ENCODE results near the gene ARL2BP.

ARL2BP gene

DNA sequence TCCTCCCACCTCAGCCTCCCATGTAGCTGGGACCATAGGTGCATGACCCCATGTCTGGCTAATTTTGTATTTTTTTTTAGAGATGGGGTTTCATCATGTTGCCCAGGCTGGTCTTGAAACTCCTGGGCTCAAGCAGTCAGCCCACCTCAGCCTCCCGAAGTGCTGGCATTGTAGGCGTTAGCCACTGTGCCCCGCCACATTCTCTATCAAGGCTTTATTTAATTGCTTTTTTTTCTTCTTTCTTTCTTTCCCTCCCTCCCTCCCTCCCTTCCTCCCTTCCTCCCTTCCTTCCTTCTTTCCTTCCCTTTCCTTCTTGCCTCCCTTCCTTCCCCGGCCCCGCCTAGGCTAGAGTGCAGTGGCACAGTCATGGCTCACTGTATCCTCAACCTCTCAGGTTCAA is 35.3 kb upstream of the ARL2BP start:
- TF ChIP-seq ZFP3 (CRISPR knock-in tag; IDR thresholded peaks at IDR 0.05) = no peak
- TF ChIP-seq ISL1 (CRISPR knock-in tag; IDR thresholded peaks at IDR 0.05) = no peak
- no peak for TF ChIP-seq ZFP30 (CRISPR knock-in tag; IDR thresholded peaks at IDR 0.05)
- TF ChIP-seq, protein P1, sequence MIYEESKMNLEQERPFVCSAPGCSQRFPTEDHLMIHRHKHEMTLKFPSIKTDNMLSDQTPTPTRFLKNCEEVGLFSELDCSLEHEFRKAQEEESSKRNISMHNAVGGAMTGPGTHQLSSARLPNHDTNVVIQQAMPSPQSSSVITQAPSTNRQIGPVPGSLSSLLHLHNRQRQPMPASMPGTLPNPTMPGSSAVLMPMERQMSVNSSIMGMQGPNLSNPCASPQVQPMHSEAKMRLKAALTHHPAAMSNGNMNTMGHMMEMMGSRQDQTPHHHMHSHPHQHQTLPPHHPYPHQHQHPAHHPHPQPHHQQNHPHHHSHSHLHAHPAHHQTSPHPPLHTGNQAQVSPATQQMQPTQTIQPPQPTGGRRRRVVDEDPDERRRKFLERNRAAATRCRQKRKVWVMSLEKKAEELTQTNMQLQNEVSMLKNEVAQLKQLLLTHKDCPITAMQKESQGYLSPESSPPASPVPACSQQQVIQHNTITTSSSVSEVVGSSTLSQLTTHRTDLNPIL (CRISPR knock-in tag; IDR thresholded peaks at IDR 0.05; ENCODE audit: low read depth) = no peak
- ATAC-seq = no peak

DNA sequence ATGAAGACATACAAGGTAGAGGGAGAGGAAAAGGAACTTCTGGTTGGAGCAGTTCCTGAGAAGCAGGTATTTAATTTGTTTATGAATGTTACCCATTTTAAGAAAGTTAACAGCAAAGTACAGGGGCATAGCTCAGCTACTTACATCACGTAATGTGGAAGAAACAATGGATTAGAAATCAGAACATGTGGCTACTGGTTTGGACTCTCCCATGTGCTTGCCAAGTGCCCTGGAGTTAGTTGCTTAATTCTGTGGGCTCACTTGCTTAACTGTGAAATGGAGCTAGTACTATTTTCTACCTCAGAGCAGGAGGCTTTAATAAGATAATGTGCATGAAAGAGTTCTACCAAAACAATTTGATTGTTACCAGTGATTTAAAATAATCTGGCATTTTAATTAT is 31.6 kb upstream of the ARL2BP start:
- TF ChIP-seq ZNF8 (CRISPR knock-in tag; IDR thresholded peaks at IDR 0.05) = no peak
- no peak for ATAC-seq

DNA sequence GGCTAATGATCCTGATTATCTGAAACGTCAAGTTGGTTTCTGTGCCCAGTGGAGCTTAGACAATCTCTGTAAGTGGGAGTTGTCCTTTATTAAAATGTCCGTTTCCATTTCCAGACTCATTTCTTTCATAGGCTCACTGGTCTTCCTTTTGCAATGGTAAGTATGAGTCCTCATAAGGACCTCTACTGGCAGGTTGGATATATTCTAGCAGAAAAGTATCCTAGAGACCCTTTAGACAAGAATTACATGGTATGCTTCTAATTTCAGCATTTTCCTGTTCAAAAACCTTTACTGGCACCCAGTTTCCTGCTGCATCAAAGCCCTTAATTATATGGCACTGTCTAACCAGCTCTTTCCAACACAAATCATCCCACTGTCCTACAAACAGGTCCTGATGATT is 28.1 kb upstream of the ARL2BP start:
- ATAC-seq = no peak
- TF ChIP-seq ZFP3 (CRISPR knock-in tag; IDR thresholded peaks at IDR 0.05) (no peak), ESRRG (CRISPR knock-in tag; IDR thresholded peaks at IDR 0.05) (no peak), TCF4 (CRISPR knock-in tag; IDR thresholded peaks at IDR 0.05; ENCODE audit: borderline replicate concordance) (no peak)

DNA sequence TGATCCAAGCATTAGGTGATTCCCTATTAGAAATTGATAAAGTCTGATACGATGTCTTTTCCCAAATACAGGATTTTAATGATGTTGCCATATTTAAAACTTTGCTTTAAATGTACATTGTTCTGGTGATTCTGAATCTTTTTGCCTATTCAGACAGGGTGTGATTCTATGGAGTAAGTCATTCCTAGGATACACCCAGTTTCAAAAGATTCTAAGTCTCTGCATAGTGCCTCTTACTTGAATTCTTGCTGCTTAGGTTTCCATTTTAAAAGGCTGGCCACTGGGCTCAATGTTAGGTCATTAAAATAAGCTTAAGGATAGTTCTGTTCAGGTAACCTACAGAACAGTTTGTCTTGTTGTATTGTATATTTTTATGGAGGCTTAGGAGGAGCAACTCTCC is 22.0 kb upstream of the ARL2BP start:
- TF ChIP-seq ZNF8 (CRISPR knock-in tag; IDR thresholded peaks at IDR 0.05) = no peak
- TF ChIP-seq ISL1 (CRISPR knock-in tag; IDR thresholded peaks at IDR 0.05) = no peak
- no peak for TF ChIP-seq ZNF70 (CRISPR knock-in tag; IDR thresholded peaks at IDR 0.05)
- no peak for TF ChIP-seq ARNTL (CRISPR knock-in tag; IDR thresholded peaks at IDR 0.05; ENCODE audit: borderline replicate concordance, low read depth)
- no peak for TF ChIP-seq ZFP30 (CRISPR knock-in tag; IDR thresholded peaks at IDR 0.05)
- no peak for TF ChIP-seq ESRRG (CRISPR knock-in tag; IDR thresholded peaks at IDR 0.05)
- ATAC-seq = no peak

DNA sequence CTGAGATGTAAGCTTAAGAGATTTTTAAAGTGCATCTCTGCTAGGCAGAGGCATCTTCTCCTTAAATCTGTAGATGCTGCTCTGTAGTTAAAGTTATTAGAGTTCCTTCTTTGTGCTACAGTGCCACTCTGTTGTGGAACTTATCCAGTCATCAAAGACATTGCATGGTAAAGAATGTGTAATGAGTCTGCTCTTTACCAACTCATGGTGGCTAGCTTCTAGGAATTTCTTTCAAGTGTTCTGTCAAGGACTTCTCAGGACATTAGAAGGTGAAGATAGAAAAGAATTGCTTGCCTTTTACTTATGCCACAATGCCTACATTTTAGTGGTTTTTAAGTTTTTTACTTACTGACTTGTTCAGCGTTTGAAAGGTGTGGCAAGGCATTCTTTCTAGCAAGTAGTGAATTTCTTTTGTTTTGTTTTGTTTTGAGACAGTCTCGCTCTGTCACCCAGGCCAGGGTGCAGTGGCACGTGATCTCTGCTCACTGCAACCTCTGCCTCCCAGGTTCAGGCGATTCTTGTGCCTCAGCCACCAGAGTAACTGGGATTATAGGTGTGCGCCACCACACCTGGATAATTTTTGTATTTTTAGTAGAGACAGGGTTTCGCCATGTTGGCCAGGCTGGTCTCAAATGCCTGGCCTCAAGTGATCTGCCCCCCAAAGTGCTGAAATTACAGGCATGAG is 20.3 kb upstream of the ARL2BP start:
- ATAC-seq = no peak
- TF ChIP-seq ARNTL (CRISPR knock-in tag; IDR thresholded peaks at IDR 0.05; ENCODE audit: borderline replicate concordance, low read depth) = no peak
- no peak for TF ChIP-seq GLIS3 (CRISPR knock-in tag; IDR thresholded peaks at IDR 0.05)
- no peak for TF ChIP-seq RARB (CRISPR knock-in tag; IDR thresholded peaks at IDR 0.05)
- no peak for TF ChIP-seq ZNF8 (CRISPR knock-in tag; IDR thresholded peaks at IDR 0.05)
- no peak for TF ChIP-seq ISL1 (CRISPR knock-in tag; IDR thresholded peaks at IDR 0.05)
- TF ChIP-seq TCF4 (CRISPR knock-in tag; IDR thresholded peaks at IDR 0.05; ENCODE audit: borderline replicate concordance) = no peak
- no peak for TF ChIP-seq ZFP3 (CRISPR knock-in tag; IDR thresholded peaks at IDR 0.05)
- TF ChIP-seq OSR1 (CRISPR knock-in tag; IDR thresholded peaks at IDR 0.05) = no peak
- TF ChIP-seq TOX (CRISPR knock-in tag; IDR thresholded peaks at IDR 0.05; ENCODE audit: borderline replicate concordance) = no peak
- no peak for TF ChIP-seq PPARA (CRISPR knock-in tag; IDR thresholded peaks at IDR 0.05; ENCODE audit: borderline replicate concordance)
- TF ChIP-seq, protein P2, sequence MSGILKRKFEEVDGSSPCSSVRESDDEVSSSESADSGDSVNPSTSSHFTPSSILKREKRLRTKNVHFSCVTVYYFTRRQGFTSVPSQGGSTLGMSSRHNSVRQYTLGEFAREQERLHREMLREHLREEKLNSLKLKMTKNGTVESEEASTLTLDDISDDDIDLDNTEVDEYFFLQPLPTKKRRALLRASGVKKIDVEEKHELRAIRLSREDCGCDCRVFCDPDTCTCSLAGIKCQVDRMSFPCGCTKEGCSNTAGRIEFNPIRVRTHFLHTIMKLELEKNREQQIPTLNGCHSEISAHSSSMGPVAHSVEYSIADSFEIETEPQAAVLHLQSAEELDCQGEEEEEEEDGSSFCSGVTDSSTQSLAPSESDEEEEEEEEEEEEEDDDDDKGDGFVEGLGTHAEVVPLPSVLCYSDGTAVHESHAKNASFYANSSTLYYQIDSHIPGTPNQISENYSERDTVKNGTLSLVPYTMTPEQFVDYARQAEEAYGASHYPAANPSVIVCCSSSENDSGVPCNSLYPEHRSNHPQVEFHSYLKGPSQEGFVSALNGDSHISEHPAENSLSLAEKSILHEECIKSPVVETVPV (CRISPR knock-in tag; IDR thresholded peaks at IDR 0.05) = no peak
- TF ChIP-seq CSDC2 (CRISPR knock-in tag; IDR thresholded peaks at IDR 0.05) = no peak
- TF ChIP-seq, protein P1 (CRISPR knock-in tag; IDR thresholded peaks at IDR 0.05; ENCODE audit: low read depth) = no peak
- no peak for TF ChIP-seq ZNF565 (CRISPR knock-in tag; conservative IDR thresholded peaks at IDR 0.05; ENCODE audit: low read depth)

DNA sequence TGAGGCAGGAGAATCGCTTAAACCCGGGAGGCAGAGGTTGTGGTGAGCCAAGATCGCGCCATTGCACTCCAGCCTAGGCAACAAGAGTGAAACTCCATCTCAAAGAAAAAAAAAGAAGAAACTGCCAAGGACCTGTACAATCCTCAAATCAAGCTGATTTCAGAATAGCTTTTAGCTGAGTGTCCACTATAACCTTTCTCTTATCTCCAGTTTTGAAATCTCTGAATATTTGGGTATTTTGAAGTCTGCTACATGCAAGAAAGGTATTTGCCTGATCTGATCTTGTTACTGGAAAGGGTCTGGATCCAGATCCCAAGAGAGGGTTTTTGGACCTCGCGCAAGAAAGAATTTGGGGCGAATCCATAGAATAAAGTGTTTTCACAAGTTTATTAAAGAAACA is 19.1 kb upstream of the ARL2BP start:
- TF ChIP-seq, protein P1 (CRISPR knock-in tag; IDR thresholded peaks at IDR 0.05; ENCODE audit: low read depth) = no peak
- TF ChIP-seq ZFP3 (CRISPR knock-in tag; IDR thresholded peaks at IDR 0.05) (no peak), TOX (CRISPR knock-in tag; IDR thresholded peaks at IDR 0.05; ENCODE audit: borderline replicate concordance) (no peak)
- TF ChIP-seq, protein P3, sequence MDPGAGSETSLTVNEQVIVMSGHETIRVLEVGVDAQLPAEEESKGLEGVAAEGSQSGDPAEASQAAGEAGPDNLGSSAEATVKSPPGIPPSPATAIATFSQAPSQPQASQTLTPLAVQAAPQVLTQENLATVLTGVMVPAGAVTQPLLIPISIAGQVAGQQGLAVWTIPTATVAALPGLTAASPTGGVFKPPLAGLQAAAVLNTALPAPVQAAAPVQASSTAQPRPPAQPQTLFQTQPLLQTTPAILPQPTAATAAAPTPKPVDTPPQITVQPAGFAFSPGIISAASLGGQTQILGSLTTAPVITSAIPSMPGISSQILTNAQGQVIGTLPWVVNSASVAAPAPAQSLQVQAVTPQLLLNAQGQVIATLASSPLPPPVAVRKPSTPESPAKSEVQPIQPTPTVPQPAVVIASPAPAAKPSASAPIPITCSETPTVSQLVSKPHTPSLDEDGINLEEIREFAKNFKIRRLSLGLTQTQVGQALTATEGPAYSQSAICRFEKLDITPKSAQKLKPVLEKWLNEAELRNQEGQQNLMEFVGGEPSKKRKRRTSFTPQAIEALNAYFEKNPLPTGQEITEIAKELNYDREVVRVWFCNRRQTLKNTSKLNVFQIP (CRISPR knock-in tag; IDR thresholded peaks at IDR 0.05; ENCODE audit: borderline replicate concordance, low read depth) = no peak
- no peak for ATAC-seq

Measured in SK-N-SH treated with all-trans-retinoic acid at 6 μM for 48 hours (cell line).